NCI-H2081 (cell line): ENCODE data around the gene NYAP1.
"Not testable (repeated sequence)": the region's sequence is repeated elsewhere in the genome, so short reads cannot be mapped to it uniquely, and the experiment has no call there.

Experiments used
- DNase-seq, 2 experiments: peaks; one replicate each; lab custom pipeline; 2025; lab: John Stamatoyannopoulos, UW

The NYAP1 gene

GRCh38 chr7:100513212-100513810, 29.6 kb downstream of the NYAP1 start:
- DNase-seq, result no peak

- no peak for DNase-seq
Measured at GRCh38 chr7:100515072-100515532, 31.4 kb downstream of the NYAP1 start.

- DNase-seq, result no peak
Measured at GRCh38 chr7:100516135-100516812, 32.5 kb downstream of the NYAP1 start.

GRCh38 chr7:100517305-100517704, 33.6 kb downstream of the NYAP1 start:
- DNase-seq, result no peak

GRCh38 chr7:100519580-100519979, 35.9 kb downstream of the NYAP1 start:
- no peak for DNase-seq

GRCh38 chr7:100520138-100520537, 36.4 kb downstream of the NYAP1 start:
- no peak for DNase-seq

- DNase-seq, result no peak
Measured at GRCh38 chr7:100521076-100521475, 37.3 kb downstream of the NYAP1 start.

- not testable (repeated sequence) for DNase-seq
Measured at GRCh38 chr7:100521909-100522593, 38.3 kb downstream of the NYAP1 start.

GRCh38 chr7:100523192-100523591, 39.5 kb downstream of the NYAP1 start:
- DNase-seq, result not testable (repeated sequence)

- not testable (repeated sequence) for DNase-seq
Measured at GRCh38 chr7:100528108-100528866, 44.6 kb downstream of the NYAP1 start.

- no peak for DNase-seq
Measured at GRCh38 chr7:100532165-100533022, 48.7 kb downstream of the NYAP1 start.

GRCh38 chr7:100535982-100536381, 52.3 kb downstream of the NYAP1 start:
- not testable (repeated sequence) for DNase-seq

- DNase-seq, result not testable (repeated sequence)
Measured at GRCh38 chr7:100536695-100537094, 53.0 kb downstream of the NYAP1 start.

GRCh38 chr7:100538348-100538653, 54.6 kb downstream of the NYAP1 start:
- no peak for DNase-seq

GRCh38 chr7:100538654-100539435, 55.1 kb downstream of the NYAP1 start, which contains the start of gene AGFG2:
Gene AGFG2, plus strand, starts transcription at chr7:100539203. Its CDS starts 144 bp downstream, at chr7:100539347.
- DNase-seq, result peak; percentile 100

- no peak for DNase-seq
Measured at GRCh38 chr7:100539436-100540006, 55.8 kb downstream of the NYAP1 start.

GRCh38 chr7:100540073-100540723, 56.5 kb downstream of the NYAP1 start:
- no peak for DNase-seq

GRCh38 chr7:100541309-100541708, 57.6 kb downstream of the NYAP1 start:
- DNase-seq, result not testable (repeated sequence)

GRCh38 chr7:100543586-100543985, 59.9 kb downstream of the NYAP1 start:
- no peak for DNase-seq

GRCh38 chr7:100544386-100544785, 60.7 kb downstream of the NYAP1 start:
- no peak for DNase-seq
